Effector memory CD4-positive, alpha-beta T cell (primary cell): ENCODE data around the gene NAPG.
"Not testable (repeated sequence)": the region's sequence is repeated elsewhere in the genome, so short reads cannot be mapped to it uniquely, and the experiment has no call there.

ENCODE experiments used
- DNase-seq, 3 donors: peaks; one replicate each; pipeline ENCODE4 v3.0.0-alpha.2; 2020
- H3K27ac ChIP-seq: 2 replicates; pipeline ENCODE4 v1.7.0; 2013; ENCODE audit warnings: mild to moderate bottlenecking, low read length, moderate library complexity; ENCODE audit not compliant: insufficient read depth, poor library complexity, severe bottlenecking
- H3K27me3 ChIP-seq: replicated peaks from 2 replicates; pipeline ENCODE4 v1.7.0; 2013; ENCODE audit warnings: mild to moderate bottlenecking, low read length; ENCODE audit not compliant: insufficient read depth, control insufficient read depth, poor library complexity, severe bottlenecking
- H3K36me3 ChIP-seq: 2 replicates; pipeline ENCODE4 v1.7.0; 2013; ENCODE audit warnings: mild to moderate bottlenecking, low read length, moderate library complexity; ENCODE audit not compliant: control insufficient read depth, insufficient read depth
- H3K4me1 ChIP-seq: 2 replicates; pipeline ENCODE4 v1.7.0; 2013; ENCODE audit warnings: low read length, mild to moderate bottlenecking; ENCODE audit not compliant: control insufficient read depth, insufficient read depth, poor library complexity, severe bottlenecking
- H3K4me3 ChIP-seq: 2 replicates; pipeline ENCODE4 v1.7.0; 2013; ENCODE audit warnings: low read length, low read depth, mild to moderate bottlenecking; ENCODE audit not compliant: insufficient read depth, poor library complexity, severe bottlenecking
- H3K9me3 ChIP-seq: 2 replicates; pipeline ENCODE4 v1.7.0; 2013; ENCODE audit warnings: mild to moderate bottlenecking, low read length, moderate library complexity; ENCODE audit not compliant: control insufficient read depth

NAPG gene

DNA sequence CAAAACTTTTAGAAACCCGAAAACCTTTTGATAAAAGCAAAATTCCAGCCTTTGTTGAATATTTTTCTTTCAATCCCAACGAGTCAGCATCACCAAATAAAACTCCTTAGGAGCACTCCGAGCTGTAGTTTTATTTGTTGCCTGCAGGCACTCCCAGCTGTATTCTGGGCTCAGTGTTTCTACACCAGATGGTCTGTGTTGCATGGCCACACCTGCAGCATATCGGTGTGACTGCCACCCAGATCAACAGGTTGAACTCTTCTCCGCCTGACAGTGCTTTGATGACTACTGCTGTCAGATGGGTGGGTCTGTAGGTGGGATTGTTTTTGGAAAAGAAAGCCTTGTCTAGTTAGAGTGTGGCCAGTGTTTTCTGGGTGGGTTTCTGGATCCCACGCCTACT is 38.7 kb upstream of the NAPG start:
- Histone ChIP-seq H3K27me3 (no peaks in the 10 kb centered on the region), H3K4me3 (no peak overlapping the region), H3K9me3 (no peaks in the 10 kb centered on the region), H3K36me3 (no peaks in the 10 kb centered on the region), H3K27ac (no peak overlapping the region), H3K4me1 (no peaks in the 10 kb centered on the region)
- no peak for DNase-seq

DNA sequence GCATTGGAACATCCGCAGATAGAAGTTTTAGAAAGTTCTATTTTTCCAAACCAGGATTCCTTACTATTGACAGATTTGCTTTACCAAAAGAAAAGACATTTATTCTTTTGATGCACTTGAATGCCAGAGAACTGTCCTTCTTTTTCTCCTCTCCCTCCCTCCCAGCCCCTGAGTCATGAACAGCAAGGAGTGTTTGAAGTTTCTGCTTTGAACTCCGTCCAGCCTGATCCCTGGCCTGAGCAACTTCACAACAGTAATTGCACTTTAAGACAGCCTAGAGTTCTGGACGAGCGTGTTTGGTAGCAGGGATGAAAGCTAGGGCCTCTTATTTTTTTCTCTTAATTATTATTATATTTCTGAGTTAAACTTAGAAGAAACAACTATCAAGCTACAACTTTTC is 37.8 kb upstream of the NAPG start:
- Histone ChIP-seq H3K27ac (no peak overlapping the region), H3K4me1 (no peaks in the 10 kb centered on the region)

GRCh38 chr18:10490401-10491165 is 35.2 kb upstream of the NAPG start:
- Histone ChIP-seq H3K9me3 (no peaks in the 10 kb centered on the region), H3K4me3 (no peak overlapping the region), H3K36me3 (no peaks in the 10 kb centered on the region), H3K4me1 (no peaks in the 10 kb centered on the region), H3K27ac (no peak overlapping the region), H3K27me3 (no peaks in the 10 kb centered on the region)
- peak; percentile 8 to 25 (median 9) for DNase-seq

More for the DNA sequence above, 37.8 kb upstream of the NAPG start:
- H3K4me3 ChIP-seq = no peak overlapping the region
- no peaks in the 10 kb centered on the region for H3K27me3 ChIP-seq
- no peaks in the 10 kb centered on the region for H3K36me3 ChIP-seq
- H3K9me3 ChIP-seq = no peaks in the 10 kb centered on the region
- no peak for DNase-seq

DNA sequence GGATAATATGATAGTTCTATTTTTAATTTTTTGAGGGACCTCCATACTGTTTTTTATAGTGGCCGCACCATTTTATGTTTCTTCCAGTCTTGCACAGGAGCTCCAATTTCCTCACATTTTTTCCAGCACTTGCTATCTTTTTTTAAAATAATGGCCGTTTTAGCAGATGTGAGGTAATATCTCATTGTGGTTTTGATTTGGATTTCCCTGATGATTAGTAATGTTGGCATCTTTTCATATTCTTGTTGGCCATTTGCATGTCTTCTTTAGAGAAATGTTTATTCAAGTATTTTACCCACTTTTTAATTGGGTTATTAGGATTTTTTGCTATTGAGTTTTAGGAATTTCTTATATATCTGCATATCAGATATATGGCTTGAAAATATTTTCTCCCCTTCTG is 29.9 kb upstream of the NAPG start:
- H3K27ac ChIP-seq = no peak overlapping the region
- no peaks in the 10 kb centered on the region for H3K36me3 ChIP-seq
- H3K9me3 ChIP-seq = no peaks in the 10 kb centered on the region
- no peak for DNase-seq
- no peaks in the 10 kb centered on the region for H3K27me3 ChIP-seq
- H3K4me1 ChIP-seq = no peaks in the 10 kb centered on the region
- H3K4me3 ChIP-seq = no peak overlapping the region

DNA sequence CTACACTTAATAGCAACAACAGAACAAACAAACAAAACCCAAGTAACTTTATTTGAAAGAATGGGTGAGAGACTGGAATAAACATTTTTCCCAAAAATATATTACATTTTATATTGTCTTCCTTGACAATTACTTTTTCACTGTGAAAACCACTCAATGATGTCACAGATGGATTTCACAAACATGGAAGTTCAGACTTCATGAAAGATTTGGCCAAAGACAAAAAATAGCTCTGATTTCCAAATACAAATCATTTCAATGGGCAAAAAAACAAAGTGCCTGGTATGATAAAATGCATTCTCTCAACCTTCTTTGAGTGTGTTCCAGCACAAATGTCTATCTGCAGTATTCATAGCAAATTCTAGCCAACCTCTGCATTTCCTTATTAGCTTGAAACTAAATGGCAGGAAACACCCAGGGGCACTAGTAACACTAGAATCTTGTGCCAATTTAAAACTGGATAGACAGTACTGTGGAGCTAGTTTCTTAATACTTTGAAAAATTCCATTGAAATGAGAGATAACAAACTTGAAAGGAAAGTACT is 28.5 kb upstream of the NAPG start:
- no peak overlapping the region for H3K27ac ChIP-seq
- H3K27me3 ChIP-seq = no peaks in the 10 kb centered on the region
- no peaks in the 10 kb centered on the region for H3K4me1 ChIP-seq
- no peak overlapping the region for H3K4me3 ChIP-seq
- DNase-seq = no peak
- H3K36me3 ChIP-seq = no peaks in the 10 kb centered on the region
- H3K9me3 ChIP-seq = no peaks in the 10 kb centered on the region

DNA sequence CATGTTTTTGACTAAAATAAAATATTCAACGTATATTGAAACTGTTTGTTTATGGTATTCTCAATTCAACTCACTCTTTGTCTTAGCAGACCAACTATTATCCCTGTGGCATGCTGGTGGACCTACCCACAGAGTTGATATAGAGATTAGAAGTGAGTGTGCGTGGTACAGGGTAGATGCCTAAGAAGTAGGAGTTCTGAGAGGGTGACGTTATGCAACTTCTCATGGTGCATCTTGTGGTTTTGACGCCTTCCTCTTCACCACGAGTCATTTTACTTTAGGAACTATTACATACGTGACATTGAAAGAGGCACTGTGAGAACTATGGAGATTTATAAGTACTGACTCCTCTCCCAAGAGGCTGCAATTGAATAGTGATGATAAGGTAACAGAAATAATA is 26.6 kb upstream of the NAPG start:
- Histone ChIP-seq H3K27ac (no peak overlapping the region), H3K4me1 (no peaks in the 10 kb centered on the region), H3K27me3 (no peaks in the 10 kb centered on the region), H3K9me3 (no peaks in the 10 kb centered on the region), H3K4me3 (no peak overlapping the region), H3K36me3 (no peaks in the 10 kb centered on the region)
- DNase-seq = no peak

GRCh38 chr18:10500038-10500437 is 25.8 kb upstream of the NAPG start:
- DNase-seq = no peak
- Histone ChIP-seq H3K4me1 (no peaks in the 10 kb centered on the region), H3K27me3 (no peaks in the 10 kb centered on the region), H3K9me3 (no peaks in the 10 kb centered on the region), H3K27ac (no peak overlapping the region), H3K4me3 (no peak overlapping the region), H3K36me3 (no peaks in the 10 kb centered on the region)

- no peaks in the 10 kb centered on the region for H3K4me1 ChIP-seq
- H3K27me3 ChIP-seq = no peaks in the 10 kb centered on the region
- H3K9me3 ChIP-seq = peaks cover 12% of the 10 kb centered on the region
- H3K4me3 ChIP-seq = no peak overlapping the region
- DNase-seq = no peak
- H3K36me3 ChIP-seq = no peaks in the 10 kb centered on the region
- no peak overlapping the region for H3K27ac ChIP-seq
These were observed 21.1 kb upstream of the NAPG start for GRCh38 chr18:10504723-10505122.

DNA sequence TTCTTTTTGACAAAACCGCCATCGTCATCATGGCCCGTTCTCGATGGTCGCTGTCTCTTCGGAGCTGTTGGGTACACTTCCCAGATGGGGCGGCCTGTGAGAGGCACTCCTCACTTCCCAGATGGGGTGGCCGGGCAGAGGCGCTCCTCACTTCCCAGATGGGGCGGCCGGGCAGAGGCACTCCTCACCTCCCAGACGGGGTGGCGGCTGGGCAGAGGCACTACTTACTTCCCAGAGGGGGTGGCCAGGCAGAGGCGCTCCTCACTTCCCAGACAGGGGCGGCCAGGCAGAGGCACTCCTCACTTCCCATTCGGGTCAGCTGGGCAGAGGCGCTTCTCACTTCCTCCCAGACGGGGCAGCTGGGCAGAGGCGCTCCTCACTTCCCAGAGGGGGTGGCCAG is 19.9 kb upstream of the NAPG start:
- not testable (repeated sequence) for H3K4me3 ChIP-seq, H3K27me3 ChIP-seq, H3K4me1 ChIP-seq, H3K36me3 ChIP-seq, DNase-seq, H3K27ac ChIP-seq
- H3K9me3 ChIP-seq = peaks cover 12% of the 10 kb centered on the region

GRCh38 chr18:10508591-10508990 is 17.2 kb upstream of the NAPG start:
- Histone ChIP-seq H3K27ac (no peak overlapping the region), H3K27me3 (no peaks in the 10 kb centered on the region), H3K4me1 (no peaks in the 10 kb centered on the region), H3K9me3 (peaks cover 12% of the 10 kb centered on the region), H3K4me3 (no peak overlapping the region), H3K36me3 (no peaks in the 10 kb centered on the region)
- no peak for DNase-seq
